ENCODE results near the gene RASGRP3. TPM values are rescaled to one million over a fixed set of nuclear protein-coding genes. Genes with fewer than 3 reads are reported as not detected.

RASGRP3 gene
- not detected in 2 replicates for total RNA-seq

GRCh38 chr2:33476131-33476792 lies at the start of gene RASGRP3:
Gene RASGRP3, plus strand, starts transcription at chr2:33476649. Its CDS starts 38,488 bp downstream, at chr2:33515137.

GRCh38 chr2:33599175-33599942 lies 122.9 kb downstream of the RASGRP3 start, which contains the start of gene FAM98A:
Gene FAM98A, minus strand, starts transcription at chr2:33599299. Its CDS starts 78 bp downstream, at chr2:33599221.

Other genes with a start within 250 kb of the RASGRP3 start
- 24.2 and 41.7 TPM in 2 replicates for gene FAM98A, start 122.7 kb downstream of the RASGRP3 start, total RNA-seq